ENCODE measurements around the gene OLFM1. TPM values are rescaled to one million over a fixed set of nuclear protein-coding genes. Genes with fewer than 3 reads are reported as not detected.

Gene OLFM1
- total and polyA plus RNA-seq, 9 of the 15 experiments (the other 6 are each of a cell fraction or from before 2014, with no cell fraction given), result not detected

DNA sequence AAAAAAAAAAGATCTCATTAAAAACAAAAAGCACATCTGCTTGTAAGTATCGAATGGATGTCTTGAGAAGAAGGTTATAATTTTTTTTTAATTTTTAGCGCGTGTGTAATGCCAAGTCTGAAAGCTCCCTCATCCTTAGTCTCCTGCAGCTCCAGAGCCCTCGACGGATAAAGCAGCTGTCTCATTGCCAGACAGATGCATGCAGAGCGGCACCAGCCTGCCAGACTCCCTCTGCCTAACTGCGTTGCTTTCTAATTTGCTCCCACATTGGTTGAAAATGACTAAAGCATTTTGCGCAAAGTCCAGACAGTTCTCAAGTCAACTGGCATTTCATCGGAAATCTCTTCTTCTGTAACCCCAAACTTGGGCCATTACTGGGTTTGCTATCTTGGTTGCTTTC is 29.4 kb downstream of the OLFM1 start:
- WGBS (ENCODE audit: insufficient coverage, low coverage, missing lambda C conversion rate), result 1% methylated on average over 9 of the region's 9 CpGs
- peaks cover 10 to 60% of the 10 kb centered on the region in 2 experiments; a peak in 4 of 5 replicates for H3K27me3 ChIP-seq (ENCODE audit: control insufficient read depth in 2 of 2, insufficient read depth in 2 of 2, low read length in 2 of 2)
- intact Hi-C loops (cut with micrococcal nuclease), result no loop called here
- H3K9ac ChIP-seq (ENCODE audit: insufficient read depth in 1 of 2, low read depth in 2 of 2, low read length in 2 of 2), result no peak overlapping the region
- no peak for ATAC-seq
- H3K36me3 ChIP-seq (ENCODE audit: control insufficient read depth, insufficient read depth, low read length), result no peaks in the 10 kb centered on the region
- TF ChIP-seq, protein P1, sequence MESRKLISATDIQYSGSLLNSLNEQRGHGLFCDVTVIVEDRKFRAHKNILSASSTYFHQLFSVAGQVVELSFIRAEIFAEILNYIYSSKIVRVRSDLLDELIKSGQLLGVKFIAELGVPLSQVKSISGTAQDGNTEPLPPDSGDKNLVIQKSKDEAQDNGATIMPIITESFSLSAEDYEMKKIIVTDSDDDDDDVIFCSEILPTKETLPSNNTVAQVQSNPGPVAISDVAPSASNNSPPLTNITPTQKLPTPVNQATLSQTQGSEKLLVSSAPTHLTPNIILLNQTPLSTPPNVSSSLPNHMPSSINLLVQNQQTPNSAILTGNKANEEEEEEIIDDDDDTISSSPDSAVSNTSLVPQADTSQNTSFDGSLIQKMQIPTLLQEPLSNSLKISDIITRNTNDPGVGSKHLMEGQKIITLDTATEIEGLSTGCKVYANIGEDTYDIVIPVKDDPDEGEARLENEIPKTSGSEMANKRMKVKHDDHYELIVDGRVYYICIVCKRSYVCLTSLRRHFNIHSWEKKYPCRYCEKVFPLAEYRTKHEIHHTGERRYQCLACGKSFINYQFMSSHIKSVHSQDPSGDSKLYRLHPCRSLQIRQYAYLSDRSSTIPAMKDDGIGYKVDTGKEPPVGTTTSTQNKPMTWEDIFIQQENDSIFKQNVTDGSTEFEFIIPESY (CRISPR knock-in tag; IDR thresholded peaks at IDR 0.05), result no peak
- no peak for TF ChIP-seq ZNF780A (CRISPR knock-in tag; IDR thresholded peaks at IDR 0.05)
- no peak for TF ChIP-seq TBP (optimal IDR thresholded peaks at IDR 0.05; ENCODE audit: low read depth, low read length)
- H3K4me1 ChIP-seq (replicated peaks in 1 of 2; ENCODE audit: control insufficient read depth in 2 of 2, insufficient read depth in 2 of 2, low read length in 2 of 2), result no peaks in the 10 kb centered on the region
- no peak overlapping the region for H3K4me2 ChIP-seq (ENCODE audit: insufficient read depth, low read length)
- ChIA-PET POLR2A (no interaction called here), CTCF (ENCODE audit: low intra/inter-chr PET ratio) (no interaction called here)
- no peak overlapping the region for H3K4me3 ChIP-seq
- in situ Hi-C loops (cut with MboI), result no loop called here
- no peak for FAIRE-seq
- no peak for DNase-seq (ENCODE audit: extremely low read depth in 1 of 4, low spot score in 3 of 4)
- no TSS peak for BruUV-seq (replicated peaks)
- H2AFZ ChIP-seq (ENCODE audit: low read depth, low read length), result no peak overlapping the region
- no peak overlapping the region for H3K27ac ChIP-seq (ENCODE audit: extremely low read depth, low read depth, low read length)
- H4K20me1 ChIP-seq (replicated peaks; ENCODE audit: control insufficient read depth, insufficient read depth, low read length), result no peaks in the 10 kb centered on the region
- no peaks in the 10 kb centered on the region for H3K9me1 ChIP-seq (ENCODE audit: control insufficient read depth, insufficient read depth, low read length)
- H3K79me2 ChIP-seq (ENCODE audit: control insufficient read depth, insufficient read depth, low read length), result no peaks in the 10 kb centered on the region
- H3K9me3 ChIP-seq (replicated peaks; ENCODE audit: control insufficient read depth, insufficient read depth, low read depth, low read length), result no peaks in the 10 kb centered on the region

DNA sequence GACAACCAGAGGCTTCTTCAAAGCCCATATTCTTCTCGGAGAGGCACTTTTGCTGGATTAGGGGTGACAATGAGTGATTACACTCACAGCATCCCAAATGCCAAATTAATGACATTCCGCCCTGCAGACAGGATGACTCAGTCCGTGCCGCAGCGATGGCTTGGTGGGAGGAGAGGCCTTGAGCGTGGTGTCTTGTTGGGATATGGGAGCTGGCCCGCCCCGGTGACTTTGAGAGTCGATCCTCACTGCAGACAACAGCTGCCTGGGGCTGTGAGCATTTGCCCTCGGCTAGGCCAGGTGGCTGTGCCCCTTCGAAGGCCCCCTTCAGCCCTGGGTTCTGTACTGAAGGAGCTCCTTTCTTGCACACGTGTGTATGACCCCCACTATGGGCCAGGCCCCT is 29.8 kb downstream of the OLFM1 start:
- WGBS (ENCODE audit: insufficient coverage, low coverage, missing lambda C conversion rate), result 3% methylated on average over 12 of the region's 12 CpGs
- ATAC-seq (no peak), FAIRE-seq (no peak), DNase-seq (ENCODE audit: extremely low read depth in 1 of 4, low spot score in 3 of 4) (no peak)
- no peak overlapping the region for H3K27ac ChIP-seq (ENCODE audit: extremely low read depth, low read depth, low read length)
- H2AFZ ChIP-seq (ENCODE audit: low read depth, low read length), result no peak overlapping the region
- no peaks in the 10 kb centered on the region for H3K79me2 ChIP-seq (ENCODE audit: control insufficient read depth, insufficient read depth, low read length)
- peaks cover 10 to 60% of the 10 kb centered on the region in 2 experiments; a peak in 4 of 5 replicates for H3K27me3 ChIP-seq (ENCODE audit: control insufficient read depth in 2 of 2, insufficient read depth in 2 of 2, low read length in 2 of 2)
- H3K9me3 ChIP-seq (replicated peaks; ENCODE audit: control insufficient read depth, insufficient read depth, low read depth, low read length), result no peaks in the 10 kb centered on the region
- in situ Hi-C loops (cut with MboI), result no loop called here
- TF ChIP-seq, protein P2, sequence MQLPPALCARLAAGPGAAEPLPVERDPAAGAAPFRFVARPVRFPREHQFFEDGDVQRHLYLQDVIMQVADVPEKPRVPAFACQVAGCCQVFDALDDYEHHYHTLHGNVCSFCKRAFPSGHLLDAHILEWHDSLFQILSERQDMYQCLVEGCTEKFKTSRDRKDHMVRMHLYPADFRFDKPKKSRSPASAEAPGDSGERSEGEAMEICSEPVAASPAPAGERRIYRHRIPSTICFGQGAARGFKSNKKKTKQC (CRISPR knock-in tag; IDR thresholded peaks at IDR 0.05), result no peak
- no peak for TF ChIP-seq SMARCA4 (IDR thresholded peaks at IDR 0.05)
- no peak for TF ChIP-seq ILK (tag; IDR thresholded peaks at IDR 0.05; ENCODE audit: borderline replicate concordance, low read depth)
- no peak for TF ChIP-seq KDM4B (IDR thresholded peaks at IDR 0.05; ENCODE audit: borderline replicate concordance in 2 of 2, low read depth in 1 of 2)
- H3K36me3 ChIP-seq (ENCODE audit: control insufficient read depth, insufficient read depth, low read length), result no peaks in the 10 kb centered on the region
- intact Hi-C loops (cut with micrococcal nuclease), result no loop called here
- BruUV-seq (replicated peaks), result no TSS peak
- H3K4me3 ChIP-seq, result no peak overlapping the region
- ChIA-PET POLR2A (interaction anchor here (0.7 kb wide), 1 partner anchor 49 kb away, joined by 3 read pairs; no protein-coding TSS in a partner anchor), CTCF (ENCODE audit: low intra/inter-chr PET ratio) (no interaction called here)
- no peaks in the 10 kb centered on the region for H4K20me1 ChIP-seq (replicated peaks; ENCODE audit: control insufficient read depth, insufficient read depth, low read length)
- H3K4me2 ChIP-seq (ENCODE audit: insufficient read depth, low read length), result no peak overlapping the region
- H3K9ac ChIP-seq (ENCODE audit: insufficient read depth in 1 of 2, low read depth in 2 of 2, low read length in 2 of 2), result no peak overlapping the region
- H3K4me1 ChIP-seq (replicated peaks in 1 of 2; ENCODE audit: control insufficient read depth in 2 of 2, insufficient read depth in 2 of 2, low read length in 2 of 2), result no peaks in the 10 kb centered on the region
- H3K9me1 ChIP-seq (ENCODE audit: control insufficient read depth, insufficient read depth, low read length), result no peaks in the 10 kb centered on the region

Measured in K562 (cell line).